ENCODE results near the gene VAMP3.

DNA sequence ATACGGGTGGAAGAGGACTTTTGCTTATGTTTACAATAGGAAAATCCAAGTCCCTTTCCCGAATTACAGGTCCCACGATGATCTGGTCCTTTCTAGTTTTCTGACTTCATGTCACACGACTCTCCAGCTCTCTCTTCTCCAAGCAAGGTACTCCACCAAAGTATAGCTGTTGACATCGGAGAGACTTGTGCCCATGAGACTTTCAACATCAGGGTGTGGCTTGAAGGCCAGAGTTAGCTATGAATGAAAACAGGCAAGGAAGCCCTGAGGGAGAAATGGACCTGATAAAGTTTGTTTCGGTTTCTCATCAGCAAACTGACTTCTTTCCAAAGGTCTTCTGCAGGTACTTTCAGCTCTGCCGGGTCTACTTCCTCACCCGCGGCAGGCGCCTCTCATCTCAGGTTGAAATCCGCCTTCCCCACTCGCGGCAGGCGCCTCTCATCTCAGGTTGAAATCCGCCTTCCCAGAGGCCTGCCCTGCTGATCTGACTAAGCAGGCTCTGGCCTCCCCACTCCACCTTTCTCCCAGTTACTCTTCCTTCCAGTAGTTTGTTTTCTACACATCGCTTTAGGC is 10.9 kb downstream of the VAMP3 start:
- TF ChIP-seq POLR2A (IDR thresholded peaks at IDR 0.05): peak in 1 of 2 donors; percentile 41
- TF ChIP-seq, protein P1, sequence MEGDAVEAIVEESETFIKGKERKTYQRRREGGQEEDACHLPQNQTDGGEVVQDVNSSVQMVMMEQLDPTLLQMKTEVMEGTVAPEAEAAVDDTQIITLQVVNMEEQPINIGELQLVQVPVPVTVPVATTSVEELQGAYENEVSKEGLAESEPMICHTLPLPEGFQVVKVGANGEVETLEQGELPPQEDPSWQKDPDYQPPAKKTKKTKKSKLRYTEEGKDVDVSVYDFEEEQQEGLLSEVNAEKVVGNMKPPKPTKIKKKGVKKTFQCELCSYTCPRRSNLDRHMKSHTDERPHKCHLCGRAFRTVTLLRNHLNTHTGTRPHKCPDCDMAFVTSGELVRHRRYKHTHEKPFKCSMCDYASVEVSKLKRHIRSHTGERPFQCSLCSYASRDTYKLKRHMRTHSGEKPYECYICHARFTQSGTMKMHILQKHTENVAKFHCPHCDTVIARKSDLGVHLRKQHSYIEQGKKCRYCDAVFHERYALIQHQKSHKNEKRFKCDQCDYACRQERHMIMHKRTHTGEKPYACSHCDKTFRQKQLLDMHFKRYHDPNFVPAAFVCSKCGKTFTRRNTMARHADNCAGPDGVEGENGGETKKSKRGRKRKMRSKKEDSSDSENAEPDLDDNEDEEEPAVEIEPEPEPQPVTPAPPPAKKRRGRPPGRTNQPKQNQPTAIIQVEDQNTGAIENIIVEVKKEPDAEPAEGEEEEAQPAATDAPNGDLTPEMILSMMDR (IDR thresholded peaks at IDR 0.05): no peak

Data from Peyer's patch (tissue), 4 donors.